ENCODE measurements around the gene NPPC. TPM values are rescaled to one million over a fixed set of nuclear protein-coding genes. Genes with fewer than 3 reads are reported as not detected.
"Not testable (repeated sequence)": the region's sequence is repeated elsewhere in the genome, so short reads cannot be mapped to it uniquely, and the experiment has no call there.

The NPPC gene
- total and polyA plus RNA-seq, 10 of the 15 experiments (the other 5 are each of a cell fraction or from before 2014, with no cell fraction given) = 0.15 TPM; not detected in 9

DNA sequence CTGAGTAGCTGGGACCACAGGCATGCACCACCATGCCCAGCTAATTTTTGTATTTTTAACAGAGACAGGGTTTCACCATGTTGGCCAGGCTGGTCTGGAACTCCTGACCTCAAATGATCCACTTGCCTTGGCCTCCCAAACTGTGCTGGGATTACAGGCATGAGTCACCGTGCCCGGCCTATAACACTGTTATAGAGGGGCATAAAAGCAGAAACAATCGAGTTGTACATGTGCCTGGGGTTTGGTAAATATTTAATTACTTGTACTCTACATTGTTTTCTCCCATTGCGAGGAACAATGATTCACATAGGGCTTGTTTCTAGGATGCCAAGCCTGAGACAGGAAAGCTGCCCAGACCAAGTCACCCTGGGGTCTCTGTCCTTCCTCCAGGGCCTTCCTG lies 45.8 kb downstream of the NPPC start:
- in situ Hi-C loops (cut with MboI); ATAC-seq; H4K20me1 ChIP-seq (ENCODE audit: control insufficient read depth, insufficient read depth); H3K4me2 ChIP-seq (ENCODE audit: control insufficient read depth, insufficient read depth); H2AFZ ChIP-seq (ENCODE audit: control insufficient read depth, low read depth, low read length); H3K4me3 ChIP-seq; H3K4me1 ChIP-seq (ENCODE audit: control insufficient read depth, insufficient read depth, low read length); H3K27me3 ChIP-seq (replicated peaks in 1 of 2; ENCODE audit: control insufficient read depth in 2 of 2, insufficient read depth in 2 of 2, low read length in 1 of 2); H3K9ac ChIP-seq (ENCODE audit: control insufficient read depth, insufficient read depth, low read length); H3K27ac ChIP-seq (ENCODE audit: control insufficient read depth, insufficient read depth); H3K79me2 ChIP-seq (ENCODE audit: control insufficient read depth, insufficient read depth, low read length); FAIRE-seq; intact Hi-C loops (cut with micrococcal nuclease; ENCODE audit: unreplicated experiment); RAD21 ChIA-PET (ENCODE audit: unreplicated experiment); H3K36me3 ChIP-seq (ENCODE audit: control insufficient read depth in 2 of 2, insufficient read depth in 2 of 2, low read length in 1 of 2); POLR2A ChIA-PET; BruUV-seq (replicated peaks); DNase-seq (ENCODE audit: low read depth, low spot score); H3K9me3 ChIP-seq (replicated peaks; ENCODE audit: control insufficient read depth, insufficient read depth, low read length): not testable (repeated sequence)
- ChIA-PET CTCF (interaction anchor here (0.6 kb wide), 1 partner anchor 46 kb away, joined by 3 read pairs; no protein-coding TSS in a partner anchor), SMC1A (ENCODE audit: uncharacterized antibody, unreplicated experiment) (interaction anchor here (0.8 to 1.4 kb wide), 3 partner anchors 20 to 122 kb away, joined by 3 read pairs; no protein-coding TSS in a partner anchor)
- 52% methylated on average over 4 of the region's 4 CpGs for WGBS (ENCODE audit: insufficient coverage, insufficient replicate concordance, low lambda C conversion rate, missing lambda C conversion rate)

- DNase-seq (ENCODE audit: low read depth, low spot score) = no peak
- H3K36me3 ChIP-seq (ENCODE audit: control insufficient read depth in 2 of 2, insufficient read depth in 2 of 2, low read length in 1 of 2) = no peaks in the 10 kb centered on the region
- in situ Hi-C loops (cut with MboI) (no loop called here), intact Hi-C loops (cut with micrococcal nuclease; ENCODE audit: unreplicated experiment) (no loop called here)
- POLR2A ChIA-PET = interaction anchor here (0.6 kb wide), 1 partner anchor 1802 kb away, joined by 3 read pairs; no protein-coding TSS in a partner anchor
- no peaks in the 10 kb centered on the region for H3K79me2 ChIP-seq (ENCODE audit: control insufficient read depth, insufficient read depth, low read length)
- no peak for FAIRE-seq
- CTCF ChIA-PET = interaction anchor here (0.6 to 1.0 kb wide), 3 partner anchors 21 to 1038 kb away, joined by 3 read pairs; no protein-coding TSS in a partner anchor
- no peaks in the 10 kb centered on the region for H4K20me1 ChIP-seq (ENCODE audit: control insufficient read depth, insufficient read depth)
- 41% methylated on average over 7 of the region's 7 CpGs for WGBS (ENCODE audit: insufficient coverage, insufficient replicate concordance, low lambda C conversion rate, missing lambda C conversion rate)
- no peaks in the 10 kb centered on the region for H3K9me3 ChIP-seq (replicated peaks; ENCODE audit: control insufficient read depth, insufficient read depth, low read length)
- no peak overlapping the region for H3K9ac ChIP-seq (ENCODE audit: control insufficient read depth, insufficient read depth, low read length)
- RAD21 ChIA-PET (ENCODE audit: unreplicated experiment) = no interaction called here
- H2AFZ ChIP-seq (ENCODE audit: control insufficient read depth, low read depth, low read length) = no peak overlapping the region
- peaks cover 2 to 4% of the 10 kb centered on the region in 2 experiments; a peak in 3 of 4 replicates for H3K27me3 ChIP-seq (replicated peaks in 1 of 2; ENCODE audit: control insufficient read depth in 2 of 2, insufficient read depth in 2 of 2, low read length in 1 of 2)
- BruUV-seq (replicated peaks) = no TSS peak
- no peaks in the 10 kb centered on the region for H3K4me1 ChIP-seq (ENCODE audit: control insufficient read depth, insufficient read depth, low read length)
- H3K4me2 ChIP-seq (ENCODE audit: control insufficient read depth, insufficient read depth) = no peak overlapping the region
- SMC1A ChIA-PET (ENCODE audit: uncharacterized antibody, unreplicated experiment) = interaction anchor here (1.2 kb wide), 1 partner anchor 21 kb away, joined by 3 read pairs; no protein-coding TSS in a partner anchor
- H3K4me3 ChIP-seq = no peak overlapping the region
- no peak overlapping the region for H3K27ac ChIP-seq (ENCODE audit: control insufficient read depth, insufficient read depth)
- ATAC-seq = no peak
- TF ChIP-seq, protein P1, sequence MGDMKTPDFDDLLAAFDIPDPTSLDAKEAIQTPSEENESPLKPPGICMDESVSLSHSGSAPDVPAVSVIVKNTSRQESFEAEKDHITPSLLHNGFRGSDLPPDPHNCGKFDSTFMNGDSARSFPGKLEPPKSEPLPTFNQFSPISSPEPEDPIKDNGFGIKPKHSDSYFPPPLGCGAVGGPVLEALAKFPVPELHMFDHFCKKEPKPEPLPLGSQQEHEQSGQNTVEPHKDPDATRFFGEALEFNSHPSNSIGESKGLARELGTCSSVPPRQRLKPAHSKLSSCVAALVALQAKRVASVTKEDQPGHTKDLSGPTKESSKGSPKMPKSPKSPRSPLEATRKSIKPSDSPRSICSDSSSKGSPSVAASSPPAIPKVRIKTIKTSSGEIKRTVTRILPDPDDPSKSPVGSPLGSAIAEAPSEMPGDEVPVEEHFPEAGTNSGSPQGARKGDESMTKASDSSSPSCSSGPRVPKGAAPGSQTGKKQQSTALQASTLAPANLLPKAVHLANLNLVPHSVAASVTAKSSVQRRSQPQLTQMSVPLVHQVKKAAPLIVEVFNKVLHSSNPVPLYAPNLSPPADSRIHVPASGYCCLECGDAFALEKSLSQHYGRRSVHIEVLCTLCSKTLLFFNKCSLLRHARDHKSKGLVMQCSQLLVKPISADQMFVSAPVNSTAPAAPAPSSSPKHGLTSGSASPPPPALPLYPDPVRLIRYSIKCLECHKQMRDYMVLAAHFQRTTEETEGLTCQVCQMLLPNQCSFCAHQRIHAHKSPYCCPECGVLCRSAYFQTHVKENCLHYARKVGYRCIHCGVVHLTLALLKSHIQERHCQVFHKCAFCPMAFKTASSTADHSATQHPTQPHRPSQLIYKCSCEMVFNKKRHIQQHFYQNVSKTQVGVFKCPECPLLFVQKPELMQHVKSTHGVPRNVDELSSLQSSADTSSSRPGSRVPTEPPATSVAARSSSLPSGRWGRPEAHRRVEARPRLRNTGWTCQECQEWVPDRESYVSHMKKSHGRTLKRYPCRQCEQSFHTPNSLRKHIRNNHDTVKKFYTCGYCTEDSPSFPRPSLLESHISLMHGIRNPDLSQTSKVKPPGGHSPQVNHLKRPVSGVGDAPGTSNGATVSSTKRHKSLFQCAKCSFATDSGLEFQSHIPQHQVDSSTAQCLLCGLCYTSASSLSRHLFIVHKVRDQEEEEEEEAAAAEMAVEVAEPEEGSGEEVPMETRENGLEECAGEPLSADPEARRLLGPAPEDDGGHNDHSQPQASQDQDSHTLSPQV (IDR thresholded peaks at IDR 0.05) = no peak
- TF ChIP-seq PAX5 (IDR thresholded peaks at IDR 0.05; ENCODE audit: borderline replicate concordance, low read depth, low read length) (no peak), ESRRA (IDR thresholded peaks at IDR 0.05; ENCODE audit: low read length) (no peak), MYB (IDR thresholded peaks at IDR 0.05; ENCODE audit: borderline replicate concordance, low read depth, low read length) (no peak), STAT1 (conservative IDR thresholded peaks at IDR 0.05) (no peak), GABPA (IDR thresholded peaks at IDR 0.05; ENCODE audit: low read depth) (no peak), TBL1XR1 (IDR thresholded peaks at IDR 0.05; ENCODE audit: low read depth, low read length) (no peak), SUPT20H (IDR thresholded peaks at IDR 0.05; ENCODE audit: borderline replicate concordance, control insufficient read depth, low read depth, low read length) (no peak), ZBED1 (IDR thresholded peaks at IDR 0.05; ENCODE audit: borderline replicate concordance) (no peak), SIX5 (IDR thresholded peaks at IDR 0.05; ENCODE audit: low read depth, low read length, severe bottlenecking) (no peak), MEF2A (IDR thresholded peaks at IDR 0.05; ENCODE audit: insufficient read depth, low read depth, low read length) (no peak), CEBPB (IDR thresholded peaks at IDR 0.05; ENCODE audit: borderline replicate concordance in 1 of 2, low read depth in 2 of 2, low read length in 2 of 2) (no peak)
- TF ChIP-seq, protein P2, sequence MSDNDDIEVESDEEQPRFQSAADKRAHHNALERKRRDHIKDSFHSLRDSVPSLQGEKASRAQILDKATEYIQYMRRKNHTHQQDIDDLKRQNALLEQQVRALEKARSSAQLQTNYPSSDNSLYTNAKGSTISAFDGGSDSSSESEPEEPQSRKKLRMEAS (IDR thresholded peaks at IDR 0.05; ENCODE audit: low read depth, low read length) = no peak
These were observed 47.0 kb downstream of the NPPC start for GRCh38 chr2:231879216-231879615.
